Endothelial cell of umbilical vein (primary cell): ENCODE measurements around the gene ZNFX1. TPM values are rescaled to one million over a fixed set of nuclear protein-coding genes. Genes with fewer than 3 reads are reported as not detected.
A peak's percentile ranks its signal among the peaks of the same experiment; 100 is the strongest.

Experiments used
- BruUV-seq: library from RNA; stranded (reverse); fragments of 400-500 nt; replicated peaks from 2 replicates; lab custom pipeline; 2021; lab: Mats Ljungman, UMichigan
- CTCF ChIA-PET: fragments of 300-600, 350-600 bp; sonication (Branson Sonifier 250); formaldehyde crosslinking; loops from one replicate; lab custom pipeline; 2021; ENCODE audit warnings: antibody characterized with exemption, inconsistent platforms; lab: Charles Lee
- POLR2A ChIA-PET: fragments of 300-600, 350-600 bp; sonication (Branson Sonifier 250); formaldehyde crosslinking; loops from one replicate; lab custom pipeline; 2021; ENCODE audit warnings: antibody characterized with exemption, inconsistent platforms; lab: Charles Lee
- DNase-seq: peaks from one replicate; pipeline ENCODE4 v3.0.0-alpha.2; 2011; ENCODE audit warnings: low read depth, low spot score
- FAIRE-seq: peaks from 2 replicates; lab custom pipeline; 2011; peaks lifted over from hg19 to GRCh38; lab: Jason Lieb, UNC
- H2AFZ ChIP-seq: 2 replicates; pipeline ENCODE4 v1.6.0; 2012; ENCODE audit warnings: low read depth, low read length, control low read depth, inconsistent platforms
- H3K27ac ChIP-seq: 2 replicates; pipeline ENCODE4 v1.5.1; 2011; ENCODE audit warnings: low read depth, mild to moderate bottlenecking, control low read depth, low read length, moderate library complexity; ENCODE audit not compliant: insufficient read depth
- H3K27me3 ChIP-seq, 2 experiments: 2 replicates each; pipeline versions ENCODE4 v1.6.0 to v1.6.1; 2011; ENCODE audit warnings: low read length in 2 of 2, mixed read lengths in 1 of 2; ENCODE audit not compliant: control insufficient read depth in 2 of 2, insufficient read depth in 2 of 2
- H3K36me3 ChIP-seq, 2 experiments: 2 replicates in 1 of 2; 3 replicates in 1 of 2; pipeline ENCODE4 v1.5.1; 2011; ENCODE audit warnings: low read length in 2 of 2, mild to moderate bottlenecking in 1 of 2, moderate library complexity in 1 of 2; ENCODE audit not compliant: control insufficient read depth in 2 of 2, insufficient read depth in 2 of 2; ENCODE audit errors: extremely low read depth in 1 of 2
- H3K4me1 ChIP-seq: 3 replicates; pipeline ENCODE4 v1.5.1; 2011; ENCODE audit warnings: mild to moderate bottlenecking, low read length; ENCODE audit not compliant: control insufficient read depth, insufficient read depth; ENCODE audit errors: extremely low read depth
- H3K4me2 ChIP-seq: 2 replicates; pipeline ENCODE4 v1.6.1; 2011; ENCODE audit warnings: low read length, control low read depth, mixed read lengths; ENCODE audit not compliant: insufficient read depth
- H3K4me3 ChIP-seq, 3 experiments: fragments of 200-600 bp in 1 of 3; sonication (generic), shearing (Covaris generic) in 1 of 3; replicated peaks in 1 of 3; 2 replicates each; pipeline ENCODE4 v1.5.1; 2011 to 2016; ENCODE audit warnings: control low read depth in 3 of 3, low read length in 3 of 3, mild to moderate bottlenecking in 2 of 3, inconsistent platforms in 1 of 3, low read depth in 1 of 3, moderate library complexity in 1 of 3; ENCODE audit not compliant: insufficient read depth in 1 of 3
- H3K79me2 ChIP-seq: 2 replicates; pipeline ENCODE4 v1.6.0; 2012; ENCODE audit warnings: low read length, inconsistent platforms; ENCODE audit not compliant: control insufficient read depth, insufficient read depth
- H3K9ac ChIP-seq: replicated peaks from 2 replicates; pipeline ENCODE3; 2011; ENCODE audit warnings: low read length, control low read depth; ENCODE audit not compliant: insufficient read depth; ENCODE audit errors: extremely low read depth
- H3K9me1 ChIP-seq: replicated peaks from 3 replicates; pipeline ENCODE4 v1.6.0; 2011; ENCODE audit warnings: mild to moderate bottlenecking, low read length; ENCODE audit not compliant: control insufficient read depth, insufficient read depth; ENCODE audit errors: extremely low read depth
- H3K9me3 ChIP-seq: replicated peaks from 2 replicates; pipeline ENCODE4 v1.5.1; 2012; ENCODE audit warnings: low read length, inconsistent platforms; ENCODE audit not compliant: control insufficient read depth, insufficient read depth
- H4K20me1 ChIP-seq: replicated peaks from 2 replicates; pipeline ENCODE3; 2011; ENCODE audit warnings: mild to moderate bottlenecking, low read length; ENCODE audit not compliant: control insufficient read depth, insufficient read depth; ENCODE audit errors: extremely low read depth
- CTCF ChIP-seq, 2 donors: IDR thresholded peaks; 1 replicate in 1 of 2; 2 replicates in 1 of 2; pipeline ENCODE4 v1.5.1; 2011; ENCODE audit warnings: low read length in 2 of 2, mild to moderate bottlenecking in 2 of 2, moderate library complexity in 2 of 2, control low read depth in 1 of 2, inconsistent platforms in 1 of 2, low read depth in 1 of 2; ENCODE audit not compliant: insufficient read depth in 1 of 2; ENCODE audit errors: extremely low read depth in 1 of 2
- EZH2 ChIP-seq: IDR thresholded peaks from 2 replicates; pipeline ENCODE4 v1.6.1; 2012; ENCODE audit warnings: borderline replicate concordance, low read depth, mild to moderate bottlenecking, moderate library complexity, low read length, inconsistent platforms; ENCODE audit not compliant: severe bottlenecking
- GATA2 ChIP-seq: IDR thresholded peaks from 2 replicates; pipeline ENCODE4 v1.7.0; 2011; ENCODE audit warnings: low read depth, mild to moderate bottlenecking, moderate library complexity, mixed read lengths, low read length; ENCODE audit not compliant: insufficient read length, insufficient read depth
- MYC ChIP-seq: IDR thresholded peaks from one replicate; pipeline ENCODE4 v1.6.1; 2011; ENCODE audit warnings: mild to moderate bottlenecking, low read depth, low read length
- POLR2AphosphoS5 ChIP-seq: IDR thresholded peaks from 2 replicates; pipeline ENCODE4 v1.6.1; 2012; ENCODE audit warnings: low read depth, mild to moderate bottlenecking, control low read depth, low read length, moderate library complexity; ENCODE audit not compliant: insufficient read depth
- dilution Hi-C: fragments of 300-500 bp; cut with MboI; formaldehyde crosslinking; loops from one replicate; pipeline ENCODE4 v1.15.0; 2019; ENCODE audit warnings: low sequenced_read_pairs; ENCODE audit not compliant: extremely low pct_ligation_motif_present
- intact Hi-C: fragments of 100-400 bp; cut with micrococcal nuclease; formaldehyde crosslinking; loops from one replicate; pipeline ENCODE4 v1.10.0; 2022
- polyA plus RNA-seq, 4 experiments: library from polyadenylated mRNA; depleted of rRNA in 3 of 4; stranded (reverse) in 3 of 4; unstranded in 1 of 4; fragments of >200 nt; gene quantifications; 2 replicates each; pipeline versions ENCODE4 v1.2.1 to v1.2.3, GENCODE V29; 2011 to 2012; ENCODE audit warnings: missing spikeins in 1 of 4
- total RNA-seq: library from RNA; stranded (reverse); gene quantifications from 2 replicates; pipeline ENCODE4 v1.2.3, GENCODE V29; 2021

ZNFX1 gene
- total and polyA plus RNA-seq, 2 donors (not counting 3 experiments of a cell fraction or from before 2014, with no cell fraction given), result 8.3 to 27.9 TPM

GRCh38 chr20:49284818-49285217 is 7.0 kb upstream of the ZNFX1 start:
- FAIRE-seq, result no peak
- no peaks in the 10 kb centered on the region for H3K9me3 ChIP-seq
- dilution Hi-C loops, result no loop called here
- no peaks in the 10 kb centered on the region for H3K9me1 ChIP-seq
- H3K27me3 ChIP-seq, result no peaks in the 10 kb centered on the region
- H3K4me2 ChIP-seq, result peak overlapping the region; percentile 60
- H3K79me2 ChIP-seq, result peaks cover 82% of the 10 kb centered on the region
- no peak overlapping the region for H3K4me3 ChIP-seq
- H3K4me1 ChIP-seq, result peaks cover 70% of the 10 kb centered on the region
- H3K36me3 ChIP-seq, result peaks cover 78 to 87% of the 10 kb centered on the region in 2 experiments
- TF ChIP-seq POLR2AphosphoS5 (no peak), MYC (no peak), GATA2 (no peak), EZH2 (no peak), CTCF (IDR thresholded peaks at IDR 0.05; ENCODE audit: extremely low read depth in 1 of 2, insufficient read depth in 1 of 2, low read depth in 1 of 2, low read length in 2 of 2) (no peak)
- no peak for DNase-seq
- H4K20me1 ChIP-seq, result peaks cover 41% of the 10 kb centered on the region
- intact Hi-C loops, result no loop called here
- H2AFZ ChIP-seq, result no peak overlapping the region
- POLR2A ChIA-PET, result no interaction called here
- no peak overlapping the region for H3K27ac ChIP-seq
- CTCF ChIA-PET, result no interaction called here
- BruUV-seq, result no TSS peak
- no peak overlapping the region for H3K9ac ChIP-seq
